ENCODE measurements around the gene ZNF654.
"Not testable (repeated sequence)": the region's sequence is repeated elsewhere in the genome, so short reads cannot be mapped to it uniquely, and the experiment has no call there.

DNA sequence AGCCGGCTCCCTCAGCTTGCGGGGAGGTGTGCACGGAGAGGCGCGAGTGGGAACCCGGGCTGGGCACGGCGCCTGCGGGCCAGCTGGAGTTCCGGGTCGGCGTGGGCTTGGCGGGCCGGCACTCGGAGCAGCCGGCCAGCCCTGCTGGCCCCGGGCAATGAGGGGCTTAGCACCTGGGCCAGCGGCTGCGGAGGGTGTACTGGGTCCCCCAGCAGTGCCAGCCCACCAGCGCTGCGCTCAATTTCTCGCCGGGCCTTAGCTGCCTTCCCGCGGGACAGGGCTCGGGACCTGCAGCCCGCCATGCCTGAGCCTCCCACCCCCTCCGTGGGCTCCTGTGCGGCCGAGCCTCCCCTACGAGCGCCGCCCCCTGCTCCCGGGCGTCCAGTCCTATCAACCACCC, 43.4 kb upstream of the ZNF654 start:
- TF ChIP-seq, protein P1, sequence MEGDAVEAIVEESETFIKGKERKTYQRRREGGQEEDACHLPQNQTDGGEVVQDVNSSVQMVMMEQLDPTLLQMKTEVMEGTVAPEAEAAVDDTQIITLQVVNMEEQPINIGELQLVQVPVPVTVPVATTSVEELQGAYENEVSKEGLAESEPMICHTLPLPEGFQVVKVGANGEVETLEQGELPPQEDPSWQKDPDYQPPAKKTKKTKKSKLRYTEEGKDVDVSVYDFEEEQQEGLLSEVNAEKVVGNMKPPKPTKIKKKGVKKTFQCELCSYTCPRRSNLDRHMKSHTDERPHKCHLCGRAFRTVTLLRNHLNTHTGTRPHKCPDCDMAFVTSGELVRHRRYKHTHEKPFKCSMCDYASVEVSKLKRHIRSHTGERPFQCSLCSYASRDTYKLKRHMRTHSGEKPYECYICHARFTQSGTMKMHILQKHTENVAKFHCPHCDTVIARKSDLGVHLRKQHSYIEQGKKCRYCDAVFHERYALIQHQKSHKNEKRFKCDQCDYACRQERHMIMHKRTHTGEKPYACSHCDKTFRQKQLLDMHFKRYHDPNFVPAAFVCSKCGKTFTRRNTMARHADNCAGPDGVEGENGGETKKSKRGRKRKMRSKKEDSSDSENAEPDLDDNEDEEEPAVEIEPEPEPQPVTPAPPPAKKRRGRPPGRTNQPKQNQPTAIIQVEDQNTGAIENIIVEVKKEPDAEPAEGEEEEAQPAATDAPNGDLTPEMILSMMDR (IDR thresholded peaks at IDR 0.05): not testable (repeated sequence)
- TF ChIP-seq EZH2 (IDR thresholded peaks at IDR 0.05; ENCODE audit: borderline replicate concordance, insufficient read depth, low read depth, low read length, poor library complexity, severe bottlenecking): not testable (repeated sequence)
